SK-N-SH treated with all-trans-retinoic acid at 6 μM for 48 hours (cell line): ENCODE data around the gene MAK.

Experiments
- BACH2 ChIP-seq: fragments of 250-450 bp; sonication (Bioruptor Pico); IDR thresholded peaks from 2 replicates; pipeline ENCODE4 v1.9.0; 2021; ENCODE audit warnings: mild to moderate bottlenecking, borderline replicate concordance
- ESRRG ChIP-seq: fragments of 250-450 bp; sonication (Bioruptor Pico); IDR thresholded peaks from 2 replicates; pipeline ENCODE4 v1.6.1; 2021; ENCODE audit warnings: mild to moderate bottlenecking
- ISL1 ChIP-seq: fragments of 250-450 bp; sonication (Bioruptor Pico); IDR thresholded peaks from 2 replicates; pipeline ENCODE4 v2.1.2; 2022; ENCODE audit warnings: mild to moderate bottlenecking, moderate library complexity
- PATZ1 ChIP-seq: fragments of 250-450 bp; sonication (Bioruptor Pico); IDR thresholded peaks from 2 replicates; pipeline ENCODE4 v1.8.0; 2020; ENCODE audit warnings: mild to moderate bottlenecking, moderate library complexity, borderline replicate concordance
- POU6F1 ChIP-seq: fragments of 250-450 bp; sonication (Bioruptor Pico); IDR thresholded peaks from 2 replicates; pipeline ENCODE4 v1.8.0; 2021; ENCODE audit warnings: low read depth, mild to moderate bottlenecking, moderate library complexity, borderline replicate concordance
- PPARA ChIP-seq: fragments of 250-450 bp; sonication (Bioruptor Pico); IDR thresholded peaks from 2 replicates; pipeline ENCODE4 v1.5.0; 2020; ENCODE audit warnings: mild to moderate bottlenecking, borderline replicate concordance
- RARB ChIP-seq: fragments of 250-450 bp; sonication (Bioruptor Pico); IDR thresholded peaks from 2 replicates; pipeline ENCODE4 v1.8.0; 2021; ENCODE audit warnings: mild to moderate bottlenecking, moderate library complexity
- TOX ChIP-seq: fragments of 250-450 bp; sonication (Bioruptor Pico); IDR thresholded peaks from 2 replicates; pipeline ENCODE4 v1.8.0; 2021; ENCODE audit warnings: mild to moderate bottlenecking, moderate library complexity, borderline replicate concordance
- ZFP3 ChIP-seq: fragments of 250-450 bp; sonication (Bioruptor Pico); IDR thresholded peaks from 2 replicates; pipeline ENCODE4 v1.5.0; 2020; ENCODE audit warnings: mild to moderate bottlenecking, moderate library complexity
- ZNF70 ChIP-seq: fragments of 450-650 bp; formaldehyde crosslinking; IDR thresholded peaks from 2 replicates; pipeline ENCODE4 v1.5.0; 2020; ENCODE audit warnings: mild to moderate bottlenecking, moderate library complexity

- no peak for TF ChIP-seq POU6F1 (CRISPR knock-in tag)
- TF ChIP-seq BACH2 (CRISPR knock-in tag), result no peak
- no peak for TF ChIP-seq PATZ1
- no peak for TF ChIP-seq ISL1 (CRISPR knock-in tag)
- no peak for TF ChIP-seq ZNF70 (CRISPR knock-in tag)
- TF ChIP-seq RARB (CRISPR knock-in tag), result no peak
- TF ChIP-seq ESRRG (CRISPR knock-in tag), result no peak
- no peak for TF ChIP-seq ZFP3
- no peak for TF ChIP-seq TOX (CRISPR knock-in tag)
- TF ChIP-seq PPARA (CRISPR knock-in tag), result no peak
These were observed 35.9 kb upstream of the MAK start for GRCh38 chr6:10874207-10874606.
